ENCODE results near the gene SHMT2. TPM values are rescaled to one million over a fixed set of nuclear protein-coding genes. Genes with fewer than 3 reads are reported as not detected.

SHMT2 gene
- total RNA-seq, 4 donors from 2014 or later: 41.3 to 107 (median 46.4) TPM

GRCh38 chr12:57258977-57259970 is 29.8 kb downstream of the SHMT2 start:
- intact Hi-C loops (cut with DNase I; ENCODE audit: low total_unique reads): loop anchor here (5.0 kb wide), 1 partner anchor 263 kb away; the partner anchor contains the start of genes DDIT3 and MBD6

GRCh38 chr12:57260366-57260765 is 30.9 kb downstream of the SHMT2 start:
- Histone ChIP-seq H3K4me1 (peaks cover 68 to 81% of the 10 kb centered on the region in 2 donors), H3K27me3 (no peaks in the 10 kb centered on the region), H3K4me3 (no peak overlapping the region), H3K9me3 (no peaks in the 10 kb centered on the region), H3K36me3 (peaks cover 0 to 15% of the 10 kb centered on the region in 2 donors), H3K27ac (peak overlapping the region; percentile 82 to 85 (median 82))
- DNase-seq (no peak), ATAC-seq (no peak)
- no peak for TF ChIP-seq POLR2A (IDR thresholded peaks at IDR 0.05)
- TF ChIP-seq, protein P1, sequence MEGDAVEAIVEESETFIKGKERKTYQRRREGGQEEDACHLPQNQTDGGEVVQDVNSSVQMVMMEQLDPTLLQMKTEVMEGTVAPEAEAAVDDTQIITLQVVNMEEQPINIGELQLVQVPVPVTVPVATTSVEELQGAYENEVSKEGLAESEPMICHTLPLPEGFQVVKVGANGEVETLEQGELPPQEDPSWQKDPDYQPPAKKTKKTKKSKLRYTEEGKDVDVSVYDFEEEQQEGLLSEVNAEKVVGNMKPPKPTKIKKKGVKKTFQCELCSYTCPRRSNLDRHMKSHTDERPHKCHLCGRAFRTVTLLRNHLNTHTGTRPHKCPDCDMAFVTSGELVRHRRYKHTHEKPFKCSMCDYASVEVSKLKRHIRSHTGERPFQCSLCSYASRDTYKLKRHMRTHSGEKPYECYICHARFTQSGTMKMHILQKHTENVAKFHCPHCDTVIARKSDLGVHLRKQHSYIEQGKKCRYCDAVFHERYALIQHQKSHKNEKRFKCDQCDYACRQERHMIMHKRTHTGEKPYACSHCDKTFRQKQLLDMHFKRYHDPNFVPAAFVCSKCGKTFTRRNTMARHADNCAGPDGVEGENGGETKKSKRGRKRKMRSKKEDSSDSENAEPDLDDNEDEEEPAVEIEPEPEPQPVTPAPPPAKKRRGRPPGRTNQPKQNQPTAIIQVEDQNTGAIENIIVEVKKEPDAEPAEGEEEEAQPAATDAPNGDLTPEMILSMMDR (IDR thresholded peaks at IDR 0.05 in 4 of 5, conservative IDR thresholded peaks at IDR 0.05 in 1 of 5): peak in 1 of 5 experiments; percentile 8
- intact Hi-C loops (cut with DNase I; ENCODE audit: low total_unique reads): no loop called here
- in situ Hi-C loops (cut with MboI; ENCODE audit: low sequenced_read_pairs in 4 of 4): loop anchor here in 2 of 4 donors (10.0 to 25.0 kb wide), 2 partner anchors 177 to 194 kb away; partner anchors contain the start of genes GLI1 (in 1 of the 2), INHBC (in 1 of the 2), INHBE (in 1 of the 2) and R3HDM2 (in 1 of the 2)

More at GRCh38 chr12:57258977-57259970, 29.8 kb downstream of the SHMT2 start:
- Histone ChIP-seq H3K27ac (peak overlapping the region; percentile 82 to 85 (median 82)), H3K27me3 (no peaks in the 10 kb centered on the region), H3K4me3 (no peak overlapping the region), H3K9me3 (no peaks in the 10 kb centered on the region), H3K4me1 (peaks cover 59 to 71% of the 10 kb centered on the region in 2 donors), H3K36me3 (peaks cover 0 to 15% of the 10 kb centered on the region in 2 donors)
- TF ChIP-seq, protein P1 (IDR thresholded peaks at IDR 0.05 in 4 of 5, conservative IDR thresholded peaks at IDR 0.05 in 1 of 5): no peak
- TF ChIP-seq POLR2A (IDR thresholded peaks at IDR 0.05): no peak
- DNase-seq: peak in 1 of 2 donors; percentile 47
- ATAC-seq: no peak
- in situ Hi-C loops (cut with MboI; ENCODE audit: low sequenced_read_pairs in 4 of 4): loop anchor here in 1 of 4 donors (25.0 kb wide), 1 partner anchor 178 kb away; the partner anchor contains the start of genes INHBC and R3HDM2

DNA sequence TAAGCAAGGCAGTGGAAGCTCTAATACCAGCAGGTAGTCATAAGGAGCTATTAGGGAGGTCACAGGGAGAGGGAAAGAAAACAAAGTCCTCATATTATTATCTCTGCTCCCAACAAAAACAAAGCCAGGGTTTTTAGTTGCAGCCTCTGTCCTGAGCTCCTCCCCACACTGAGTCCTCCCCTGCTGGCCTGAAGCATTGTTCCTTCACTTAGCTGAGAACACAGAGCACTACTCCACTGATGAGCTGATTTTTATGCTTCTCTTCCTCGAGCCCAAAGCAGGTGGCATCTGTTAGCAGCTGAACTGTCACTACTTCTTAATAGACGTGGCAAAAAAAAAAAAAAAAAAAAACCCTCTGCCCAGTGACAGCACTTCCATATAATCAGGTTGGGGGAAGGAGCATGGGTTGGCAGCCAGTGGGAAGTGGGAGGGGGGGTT is 31.9 kb downstream of the SHMT2 start:
- TF ChIP-seq, protein P1 (IDR thresholded peaks at IDR 0.05 in 4 of 5, conservative IDR thresholded peaks at IDR 0.05 in 1 of 5): no peak
- Histone ChIP-seq H3K4me3 (no peak overlapping the region), H3K4me1 (peaks cover 68 to 81% of the 10 kb centered on the region in 2 donors), H3K27ac (peak overlapping the region; percentile 82 to 85 (median 82)), H3K27me3 (no peaks in the 10 kb centered on the region), H3K9me3 (no peaks in the 10 kb centered on the region), H3K36me3 (peaks cover 0 to 14% of the 10 kb centered on the region in 2 donors)
- peak; percentile 58 to 73 for ATAC-seq
- DNase-seq: peak in 1 of 2 donors; percentile 48
- intact Hi-C loops (cut with DNase I; ENCODE audit: low total_unique reads): no loop called here
- in situ Hi-C loops (cut with MboI; ENCODE audit: low sequenced_read_pairs in 4 of 4): loop anchor here in 2 of 4 donors (10.0 to 25.0 kb wide), 2 partner anchors 176 to 193 kb away; partner anchors contain the start of genes GLI1 (in 1 of the 2), INHBC (in 1 of the 2), INHBE (in 1 of the 2) and R3HDM2 (in 1 of the 2)

DNA sequence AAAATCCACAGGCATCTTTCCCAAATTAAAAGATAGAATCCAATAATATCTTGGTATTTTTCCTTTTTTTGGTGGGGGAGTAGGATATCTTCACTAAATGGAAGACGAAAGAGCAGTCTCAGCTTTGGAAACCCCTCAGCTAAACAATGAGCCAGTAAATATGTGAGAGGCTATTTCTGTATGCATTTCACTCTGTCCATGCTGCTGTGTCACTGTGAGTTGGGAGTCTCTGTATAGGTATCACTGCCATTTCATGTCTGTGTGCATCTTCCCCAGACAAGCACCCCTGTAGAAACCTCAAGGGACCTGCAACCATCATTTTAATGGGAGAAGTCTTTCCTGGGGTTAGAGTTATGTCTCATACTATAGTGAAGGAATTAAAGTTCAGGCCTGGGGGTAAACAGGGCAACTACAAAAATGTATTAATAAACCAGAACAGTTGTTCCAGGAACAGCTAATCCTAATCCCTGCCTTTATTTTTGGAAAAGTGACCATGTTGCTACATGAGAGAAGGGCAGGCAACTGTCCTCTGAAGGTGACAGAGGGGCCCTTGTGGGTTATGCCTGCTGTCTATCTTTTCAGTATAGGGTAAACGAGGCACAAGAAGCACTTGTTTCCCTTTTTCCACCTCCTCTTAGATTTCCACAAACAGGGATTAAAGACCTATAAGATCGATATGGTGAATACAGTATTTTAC is 32.8 kb downstream of the SHMT2 start:
- TF ChIP-seq POLR2A (IDR thresholded peaks at IDR 0.05): peak in 1 of 2 donors; percentile 26
- TF ChIP-seq, protein P1 (IDR thresholded peaks at IDR 0.05 in 4 of 5, conservative IDR thresholded peaks at IDR 0.05 in 1 of 5): no peak
- Histone ChIP-seq H3K36me3 (peaks cover 0 to 14% of the 10 kb centered on the region in 2 donors), H3K27ac (peak overlapping the region; percentile 82 to 85 (median 82)), H3K4me1 (peaks cover 68 to 74% of the 10 kb centered on the region in 2 donors), H3K9me3 (no peaks in the 10 kb centered on the region), H3K27me3 (no peaks in the 10 kb centered on the region), H3K4me3 (no peak overlapping the region)
- DNase-seq: no peak
- peak; percentile 65 to 69 for ATAC-seq
- in situ Hi-C loops (cut with MboI; ENCODE audit: low sequenced_read_pairs in 4 of 4) (loop anchor here in 2 of 4 donors (10.0 to 25.0 kb wide), 2 partner anchors 175 to 193 kb away; partner anchors contain the start of genes GLI1 (in 1 of the 2), INHBC (in 1 of the 2), INHBE (in 1 of the 2) and R3HDM2 (in 1 of the 2)), intact Hi-C loops (cut with DNase I; ENCODE audit: low total_unique reads) (loop anchor here (2.0 kb wide), 1 partner anchor 21 kb away; no protein-coding TSS in a partner anchor)

All from gastrocnemius medialis (tissue), 4 donors.